ENCODE results near the gene MGLL.

Gene MGLL

DNA sequence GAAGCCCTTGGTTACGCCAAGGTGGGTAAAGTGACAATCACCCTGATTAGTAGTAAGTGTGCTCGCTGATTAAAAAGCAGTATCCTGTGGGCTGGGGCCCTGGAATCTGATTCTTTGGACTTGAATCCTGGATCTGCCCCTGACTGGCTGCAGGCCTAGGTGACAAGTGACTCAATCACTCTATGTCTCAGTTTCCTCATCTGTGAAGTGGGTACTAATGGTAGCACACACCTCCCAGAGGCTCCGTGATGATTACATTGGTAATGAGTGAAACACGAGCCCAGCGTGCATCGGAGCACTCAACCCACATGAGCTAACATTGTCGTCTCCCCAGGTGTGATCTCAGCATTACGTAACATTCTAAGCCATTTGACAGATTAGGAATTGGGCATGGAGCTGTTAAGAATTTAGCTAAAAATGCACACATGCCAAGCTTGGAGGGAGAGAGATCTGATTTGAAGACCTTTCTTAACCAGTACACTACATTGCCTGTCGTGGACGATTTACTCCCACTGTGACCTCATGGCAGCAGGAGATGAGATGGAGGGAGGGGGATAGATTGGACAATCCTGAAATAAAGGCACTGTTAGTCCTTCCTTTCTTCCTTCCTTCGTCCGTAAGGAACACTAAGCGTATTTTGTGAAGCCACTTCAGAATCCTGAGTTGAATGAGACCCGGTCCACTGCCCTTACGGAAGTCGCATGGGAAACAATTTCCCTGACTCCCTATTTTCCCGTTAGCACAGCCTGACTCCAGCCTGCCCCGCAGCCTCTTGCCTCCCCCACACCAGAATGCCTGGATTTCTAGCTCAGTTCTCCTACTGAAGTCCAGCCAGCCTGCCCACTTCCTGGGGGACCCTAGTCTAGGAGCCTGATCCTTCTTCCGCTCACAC is 32.1 kb downstream of the MGLL start:
- DNase-seq (ENCODE audit: low read depth in 3 of 3): no peak

DNA sequence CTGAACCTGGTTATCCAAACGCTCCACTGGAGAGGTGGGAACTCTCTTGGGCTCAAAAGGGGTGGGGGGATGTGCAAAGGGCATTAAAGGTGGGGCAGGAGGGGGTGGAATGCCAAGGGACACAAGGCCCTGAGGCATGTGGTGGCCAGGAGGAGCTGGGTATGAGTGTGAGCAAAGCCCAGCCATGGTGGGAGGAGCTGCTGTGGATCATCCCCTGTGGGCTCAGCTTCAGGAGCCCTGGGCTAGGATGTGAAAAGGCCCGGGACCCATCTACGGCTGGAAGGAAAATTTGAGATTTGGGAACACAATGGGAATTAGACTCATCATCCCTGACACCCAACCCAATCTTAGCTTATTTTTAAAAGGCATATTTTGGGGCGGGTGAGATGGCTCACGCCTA is 33.3 kb downstream of the MGLL start:
- no peak for DNase-seq (ENCODE audit: low read depth in 3 of 3)

DNA sequence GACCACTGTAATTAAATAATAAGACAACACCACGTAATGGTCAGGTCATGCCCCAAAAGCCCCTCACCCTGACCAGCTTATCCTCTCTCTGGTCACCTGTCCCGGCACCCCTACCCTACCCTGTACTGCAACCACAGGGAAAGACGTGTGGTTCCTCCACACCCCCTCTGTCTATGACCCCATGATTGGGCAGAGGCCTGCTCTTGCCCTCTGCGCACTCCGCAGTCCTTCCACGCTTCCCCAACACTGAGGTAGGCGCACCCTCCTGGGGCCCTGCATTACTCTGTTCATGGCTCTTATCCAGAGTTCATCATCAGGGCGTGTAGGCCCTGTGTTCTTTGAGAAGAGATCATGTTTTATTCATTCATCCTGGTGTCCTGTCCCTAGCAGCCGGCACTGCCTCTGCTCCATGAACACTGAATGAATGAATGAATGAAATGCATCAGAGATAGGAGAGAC is 33.8 kb downstream of the MGLL start:
- no peak for DNase-seq (ENCODE audit: low read depth in 3 of 3)

GRCh38 chr3:127787571-127788365 is 34.5 kb downstream of the MGLL start:
- DNase-seq (ENCODE audit: low read depth in 3 of 3): no peak

DNA sequence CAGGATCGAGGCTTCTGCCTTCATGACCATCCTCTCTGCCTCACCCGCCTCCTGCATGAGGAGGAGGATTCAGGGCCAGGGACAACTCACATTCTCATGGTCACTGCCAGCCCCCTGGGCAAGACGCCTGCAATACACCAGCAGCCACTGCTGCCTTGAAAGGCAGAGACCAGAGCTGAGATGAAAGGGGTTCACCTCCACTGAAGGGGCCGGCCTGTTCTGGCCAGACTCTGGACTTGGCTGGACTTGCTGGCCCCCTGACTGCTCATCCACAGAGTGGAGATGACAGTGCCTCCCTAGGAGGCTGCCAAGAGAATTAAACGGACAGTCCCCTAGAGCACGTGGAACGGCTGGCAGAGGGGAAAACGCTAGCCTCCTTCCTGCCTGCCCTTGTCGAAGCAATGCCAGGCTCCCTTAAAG is 35.2 kb downstream of the MGLL start:
- DNase-seq (ENCODE audit: low read depth in 3 of 3): no peak

DNA sequence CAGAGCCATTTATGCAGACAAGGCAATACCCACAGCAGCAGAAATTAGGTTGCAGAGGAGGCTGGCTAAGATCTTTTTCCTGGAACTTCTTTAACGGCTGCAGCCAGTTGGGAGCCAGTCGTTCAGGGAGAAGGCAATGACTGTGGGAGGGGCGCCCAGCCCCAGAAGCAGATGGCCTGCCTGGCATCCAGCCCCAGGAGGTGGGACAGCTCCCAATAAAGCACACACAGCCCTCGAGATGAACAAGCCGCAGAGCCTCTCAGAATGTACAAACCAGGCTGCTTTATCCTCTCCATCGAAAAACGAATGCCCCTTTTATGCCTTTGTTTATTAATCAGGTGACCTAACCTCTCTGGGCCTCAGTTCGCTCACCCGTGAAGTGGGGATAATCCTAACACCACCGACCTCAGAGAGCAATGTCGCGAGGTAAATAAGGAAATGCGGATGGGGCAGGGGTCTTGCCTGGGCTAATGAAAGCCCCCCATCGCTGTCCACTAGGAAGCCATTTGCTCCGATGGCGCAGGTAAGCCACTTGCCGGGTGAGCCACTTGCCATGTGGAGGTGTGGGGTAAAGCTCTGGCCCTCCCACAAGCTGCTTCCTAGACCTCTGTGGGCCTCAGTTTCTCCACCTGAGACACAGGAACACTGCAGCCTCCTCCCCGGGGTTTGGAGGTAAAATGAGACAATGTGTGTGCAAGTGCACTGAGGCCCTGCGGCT is 35.8 kb downstream of the MGLL start:
- no peak for DNase-seq (ENCODE audit: low read depth in 3 of 3)

DNA sequence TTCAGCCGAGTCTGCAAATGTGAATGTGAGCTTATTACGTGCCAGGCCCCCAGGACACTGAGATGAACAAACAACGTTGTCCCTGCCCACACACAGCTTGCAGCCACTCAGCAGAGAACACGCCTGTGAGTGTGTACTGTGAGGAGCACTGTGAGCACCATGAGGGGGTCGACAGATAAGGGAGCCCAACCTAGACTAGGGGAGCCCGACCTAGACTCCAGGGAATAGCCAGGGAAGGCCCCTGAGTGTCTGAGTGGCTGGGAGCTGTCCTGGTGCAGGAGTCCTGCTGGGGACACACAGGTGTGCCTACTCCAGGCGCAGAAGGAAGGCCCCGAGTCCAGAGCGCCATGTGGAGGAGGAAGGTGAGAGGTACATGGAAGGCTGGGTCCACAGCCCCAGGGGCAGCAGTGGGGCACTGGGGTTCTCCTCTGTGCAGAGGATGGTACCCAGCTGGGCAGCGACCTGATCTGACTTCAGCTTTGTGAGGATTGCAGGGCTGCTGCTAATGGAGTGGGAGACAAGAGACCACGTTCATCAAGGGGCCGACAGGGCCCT is 36.5 kb downstream of the MGLL start:
- DNase-seq (ENCODE audit: low read depth in 3 of 3): no peak

- no peak for DNase-seq (ENCODE audit: low read depth in 3 of 3)
Measured at GRCh38 chr3:127784865-127785710, 37.2 kb downstream of the MGLL start.

DNA sequence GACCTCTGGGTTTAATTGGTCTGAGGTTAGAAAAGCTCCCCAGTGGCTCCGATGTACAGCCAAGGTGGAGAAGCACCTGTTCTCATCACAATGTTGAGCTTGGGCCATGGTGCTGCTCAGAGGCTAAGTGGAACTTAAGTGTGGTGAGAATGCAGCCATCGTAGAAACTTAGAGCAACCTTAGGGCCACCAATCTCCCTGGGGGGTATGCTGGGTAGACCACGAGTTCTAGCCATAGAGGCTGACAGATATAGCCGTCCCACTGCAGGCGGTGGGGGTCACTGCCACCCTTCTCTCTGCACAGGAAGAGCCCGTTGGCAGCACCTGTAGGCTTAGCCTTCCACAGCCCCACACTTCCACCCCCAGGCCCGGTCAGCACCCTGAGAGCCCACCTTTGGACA is 38.0 kb downstream of the MGLL start:
- DNase-seq (ENCODE audit: low read depth in 3 of 3): no peak

- no peak for DNase-seq (ENCODE audit: low read depth in 3 of 3)
Measured at GRCh38 chr3:127783642-127784160, 38.6 kb downstream of the MGLL start.

DNA sequence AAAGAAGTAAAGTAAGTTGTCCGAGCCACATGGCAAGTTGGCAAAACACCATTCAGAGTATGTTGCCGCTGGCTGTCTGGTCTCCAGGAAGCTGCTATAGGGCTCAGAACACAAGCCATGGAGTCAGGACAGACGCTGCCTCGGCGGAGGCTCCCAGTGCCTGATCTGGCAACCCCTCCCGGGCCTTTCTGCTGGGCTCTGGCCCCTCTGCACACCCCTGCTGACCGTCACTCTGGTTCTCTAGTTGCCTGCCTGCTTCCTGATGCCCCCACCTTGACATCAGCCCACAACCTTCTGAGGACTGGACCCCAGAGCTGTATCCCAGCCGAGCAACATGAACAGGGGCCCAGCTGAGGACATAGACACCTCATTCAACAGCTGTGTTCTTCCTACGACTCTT is 39.1 kb downstream of the MGLL start:
- no peak for DNase-seq (ENCODE audit: low read depth in 3 of 3)

DNA sequence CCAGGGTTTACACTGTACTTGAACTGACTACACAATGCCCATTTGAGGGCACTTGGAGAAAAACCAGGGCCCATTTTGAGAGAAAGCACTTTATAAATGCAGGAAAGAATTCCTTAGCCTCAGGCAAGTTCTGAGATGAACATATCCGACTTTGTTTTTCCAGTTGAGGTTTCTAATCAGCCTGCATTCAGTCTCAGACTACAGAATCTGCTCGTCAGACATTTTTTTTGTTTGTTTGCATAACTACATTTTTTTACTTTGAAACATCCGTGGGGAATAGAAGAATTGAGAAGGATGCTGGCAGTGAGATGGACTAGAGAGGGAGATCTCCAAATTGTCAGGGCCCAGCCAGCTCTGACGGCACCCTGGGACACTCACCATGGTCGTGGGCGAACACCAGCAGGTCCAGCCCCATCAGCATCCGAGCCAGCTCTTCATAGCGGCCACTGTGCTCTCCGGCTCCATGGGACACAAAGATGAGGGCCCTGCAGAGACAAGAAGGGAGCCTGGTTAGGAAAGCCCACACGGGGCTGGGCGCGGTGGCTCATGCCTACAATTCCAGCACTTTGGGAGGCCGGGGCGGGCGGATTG is 40.8 kb downstream of the MGLL start:
- no peak for DNase-seq (ENCODE audit: low read depth in 3 of 3)

GRCh38 chr3:127780536-127781400 is 41.5 kb downstream of the MGLL start:
- no peak for DNase-seq (ENCODE audit: low read depth in 3 of 3)

GRCh38 chr3:127779747-127780146 is 42.6 kb downstream of the MGLL start:
- no peak for DNase-seq (ENCODE audit: low read depth in 3 of 3)

- no peak for DNase-seq (ENCODE audit: low read depth in 3 of 3)
Measured at GRCh38 chr3:127777921-127778656, 44.2 kb downstream of the MGLL start.

DNA sequence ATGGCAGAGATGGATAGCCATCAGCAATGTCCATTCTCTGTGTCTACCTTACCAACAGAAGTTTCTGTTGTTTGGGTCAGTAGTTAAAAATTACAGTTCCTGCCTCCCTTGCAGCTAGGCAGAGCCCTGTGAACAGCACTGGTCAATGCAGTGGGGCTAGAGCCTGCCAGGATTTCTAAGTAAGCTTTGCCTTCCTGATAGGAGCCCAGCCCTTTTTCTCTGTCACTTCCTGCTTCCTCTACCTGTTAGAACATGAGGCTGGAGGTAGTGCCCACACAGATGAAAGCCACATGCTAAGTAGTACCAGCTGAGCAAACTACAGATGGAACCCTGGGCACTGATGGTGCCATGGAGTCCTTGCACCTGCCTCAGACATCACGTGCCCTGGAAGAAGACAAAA is 45.0 kb downstream of the MGLL start:
- DNase-seq (ENCODE audit: low read depth in 3 of 3): no peak

DNA sequence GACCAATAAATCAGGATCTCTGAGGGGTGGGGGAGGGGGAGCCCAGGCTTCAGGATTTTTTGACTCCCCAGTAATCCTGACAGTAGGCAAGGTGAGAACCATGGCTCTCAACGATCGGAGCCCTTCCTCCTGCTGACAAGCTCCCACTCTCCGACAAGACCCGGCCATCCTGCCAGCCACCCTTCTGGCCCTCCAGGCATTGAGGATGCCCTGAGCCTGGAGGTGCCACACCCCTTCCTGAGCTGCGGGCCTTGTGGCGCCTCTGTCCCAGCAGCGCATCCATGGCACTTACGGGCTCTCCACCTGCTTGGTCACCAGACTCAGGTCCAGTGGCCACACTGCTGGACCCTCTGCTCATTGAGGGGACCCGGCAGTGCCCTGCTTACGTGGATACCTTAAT is 46.0 kb downstream of the MGLL start:
- DNase-seq (ENCODE audit: low read depth in 3 of 3): no peak

GRCh38 chr3:127775398-127776109 is 46.8 kb downstream of the MGLL start:
- DNase-seq (ENCODE audit: low read depth in 3 of 3): no peak

Data from stimulated activated CD4-positive, alpha-beta T cell treated with anti-CD3 and anti-CD28 coated beads, TNF-alpha, amount 100 ng/mL, for 48 hours (primary cell).